ENCODE results near the gene TP53INP2. TPM values are rescaled to one million over a fixed set of nuclear protein-coding genes. Genes with fewer than 3 reads are reported as not detected.

Gene TP53INP2
- total RNA-seq, 1 experiment from 2014 or later = 1.8 TPM

- POLR2A ChIA-PET = interaction anchor here (0.6 to 3.6 kb wide), 31 partner anchors 9 to 374 kb away, joined by 3 to 44 read pairs (median 4); partner anchors contain the start of genes AHCY, DYNLRB1 and TP53INP2
- Mint-ChIP-seq H3K27me3 (ENCODE audit: insufficient read depth, unreplicated experiment) (no peaks in the 10 kb centered on the region), H3K36me3 (ENCODE audit: insufficient read depth, unreplicated experiment) (peaks cover 7% of the 10 kb centered on the region), H3K27ac (ENCODE audit: low read depth, unreplicated experiment) (peak within 1 kb of the TSS; percentile 95), H3K4me3 (ENCODE audit: unreplicated experiment) (peak within 1 kb of the TSS; percentile 90), H3K9me3 (ENCODE audit: unreplicated experiment) (no peaks in the 10 kb centered on the region), H3K4me1 (ENCODE audit: insufficient read depth, unreplicated experiment) (peaks cover 6% of the 10 kb centered on the region)
- peak; percentile 94 for DNase-seq (ENCODE audit: unreplicated experiment)
- no peak for TF ChIP-seq CTCF (IDR thresholded peaks at IDR 0.05; ENCODE audit: unreplicated experiment)
- intact Hi-C loops (cut with micrococcal nuclease) = loop anchor here (2.0 kb wide), 1 partner anchor 28 kb away; the partner anchor contains the start of gene TP53INP2
- CTCF ChIA-PET = interaction anchor here (0.6 to 0.9 kb wide), 2 partner anchors 12 to 118 kb away, joined by 3 to 4 read pairs; partner anchors contain the start of gene MAP1LC3A
- no TSS peak for BruUV-seq (replicated peaks)
Observed at GRCh38 chr20:34676642-34677373, 27.3 kb upstream of the TP53INP2 start, which contains the start of gene PIGU. Gene PIGU (minus strand): TSS chr20:34677092. CDS start chr20:34677085, 7 bp downstream.

GRCh38 chr20:34680586-34681175, 23.5 kb upstream of the TP53INP2 start:
- no peak for TF ChIP-seq CTCF (IDR thresholded peaks at IDR 0.05; ENCODE audit: unreplicated experiment)
- ChIA-PET POLR2A (interaction anchor here (0.7 to 3.1 kb wide), 3 partner anchors 13 to 33 kb away, joined by 3 to 11 read pairs (median 7); partner anchors contain the start of gene TP53INP2), CTCF (interaction anchor here (0.6 to 1.1 kb wide), 5 partner anchors 9 to 997 kb away, joined by 3 read pairs; no protein-coding TSS in a partner anchor)
- no peaks in the 10 kb centered on the region for H3K27me3 Mint-ChIP-seq (ENCODE audit: insufficient read depth, unreplicated experiment)
- DNase-seq (ENCODE audit: unreplicated experiment) = peak; percentile 17
- H3K4me1 Mint-ChIP-seq (ENCODE audit: insufficient read depth, unreplicated experiment) = peaks cover 6% of the 10 kb centered on the region
- intact Hi-C loops (cut with micrococcal nuclease) = no loop called here
- H3K4me3 Mint-ChIP-seq (ENCODE audit: unreplicated experiment) = no peak overlapping the region
- H3K27ac Mint-ChIP-seq (ENCODE audit: low read depth, unreplicated experiment) = no peak overlapping the region
- H3K36me3 Mint-ChIP-seq (ENCODE audit: insufficient read depth, unreplicated experiment) = no peaks in the 10 kb centered on the region
- no TSS peak for BruUV-seq (replicated peaks)
- peaks cover 2% of the 10 kb centered on the region for H3K9me3 Mint-ChIP-seq (ENCODE audit: unreplicated experiment)

- H3K4me1 Mint-ChIP-seq (ENCODE audit: insufficient read depth, unreplicated experiment) = no peaks in the 10 kb centered on the region
- H3K36me3 Mint-ChIP-seq (ENCODE audit: insufficient read depth, unreplicated experiment) = no peaks in the 10 kb centered on the region
- intact Hi-C loops (cut with micrococcal nuclease) = no loop called here
- ChIA-PET POLR2A (no interaction called here), CTCF (interaction anchor here (0.6 to 1.0 kb wide), 3 partner anchors 9 to 49 kb away, joined by 3 to 4 read pairs (median 3); no protein-coding TSS in a partner anchor)
- peaks cover 7% of the 10 kb centered on the region for H3K9me3 Mint-ChIP-seq (ENCODE audit: unreplicated experiment)
- TF ChIP-seq CTCF (IDR thresholded peaks at IDR 0.05; ENCODE audit: unreplicated experiment) = no peak
- DNase-seq (ENCODE audit: unreplicated experiment) = no peak
- BruUV-seq (replicated peaks) = no TSS peak
- H3K4me3 Mint-ChIP-seq (ENCODE audit: unreplicated experiment) = no peak overlapping the region
- H3K27ac Mint-ChIP-seq (ENCODE audit: low read depth, unreplicated experiment) = no peak overlapping the region
- H3K27me3 Mint-ChIP-seq (ENCODE audit: insufficient read depth, unreplicated experiment) = no peaks in the 10 kb centered on the region
Observed at GRCh38 chr20:34683667-34684066, 20.5 kb upstream of the TP53INP2 start.

GRCh38 chr20:34689486-34689885, 14.7 kb upstream of the TP53INP2 start:
- intact Hi-C loops (cut with micrococcal nuclease) = no loop called here
- Mint-ChIP-seq H3K4me1 (ENCODE audit: insufficient read depth, unreplicated experiment) (no peaks in the 10 kb centered on the region), H3K36me3 (ENCODE audit: insufficient read depth, unreplicated experiment) (no peaks in the 10 kb centered on the region), H3K4me3 (ENCODE audit: unreplicated experiment) (no peak overlapping the region), H3K9me3 (ENCODE audit: unreplicated experiment) (peaks cover 7% of the 10 kb centered on the region), H3K27ac (ENCODE audit: low read depth, unreplicated experiment) (no peak overlapping the region), H3K27me3 (ENCODE audit: insufficient read depth, unreplicated experiment) (no peaks in the 10 kb centered on the region)
- no TSS peak for BruUV-seq (replicated peaks)
- CTCF ChIA-PET = interaction anchor here (0.9 to 1.3 kb wide), 4 partner anchors 8 to 406 kb away, joined by 3 to 4 read pairs (median 3); no protein-coding TSS in a partner anchor
- POLR2A ChIA-PET = interaction anchor here (0.5 to 2.3 kb wide), 2 partner anchors 12 to 287 kb away, joined by 3 to 12 read pairs; partner anchors contain the start of gene PIGU
- TF ChIP-seq CTCF (IDR thresholded peaks at IDR 0.05; ENCODE audit: unreplicated experiment) = no peak
- DNase-seq (ENCODE audit: unreplicated experiment) = no peak
